Gastroesophageal sphincter (tissue), 3 donors: ENCODE results near the gene RIN2.

ENCODE experiments used
- POLR2AphosphoS5 ChIP-seq: sonication (generic); formaldehyde crosslinking; IDR thresholded peaks from one replicate; pipeline ENCODE4 v1.6.1; 2017; ENCODE audit warnings: antibody characterized with exemption
- TF ChIP-seq, protein P1 (sequence below), 4 experiments: fragments of 200-600 bp in 2 of 4; fragments of 450-650 bp in 2 of 4; sonication (generic) in 1 of 4; IDR thresholded peaks; one replicate each; pipeline ENCODE4 v1.5.1; 2017 to 2019; ENCODE audit warnings: antibody characterized with exemption in 4 of 4, mild to moderate bottlenecking in 2 of 4, moderate library complexity in 2 of 4

DNA sequence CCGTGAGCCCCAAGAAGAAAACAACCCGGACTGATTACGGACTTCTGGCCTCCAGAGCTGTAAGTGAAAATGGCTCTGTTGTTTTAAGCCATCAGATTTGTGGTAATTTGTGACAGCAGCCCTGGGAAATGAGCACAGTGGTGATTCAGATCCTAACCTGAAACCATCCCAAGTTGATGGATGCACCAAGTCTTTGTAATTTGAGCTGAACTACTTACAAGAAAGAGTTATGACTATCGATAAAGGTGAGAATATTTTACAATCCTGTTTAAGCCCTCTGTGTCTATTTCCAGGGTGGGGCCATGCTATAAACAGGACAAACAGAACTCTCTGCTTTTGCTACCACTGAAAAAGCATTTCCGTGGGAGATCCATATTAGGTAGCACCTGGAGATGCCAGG is 19.1 kb upstream of the RIN2 start:
- TF ChIP-seq, protein P1, sequence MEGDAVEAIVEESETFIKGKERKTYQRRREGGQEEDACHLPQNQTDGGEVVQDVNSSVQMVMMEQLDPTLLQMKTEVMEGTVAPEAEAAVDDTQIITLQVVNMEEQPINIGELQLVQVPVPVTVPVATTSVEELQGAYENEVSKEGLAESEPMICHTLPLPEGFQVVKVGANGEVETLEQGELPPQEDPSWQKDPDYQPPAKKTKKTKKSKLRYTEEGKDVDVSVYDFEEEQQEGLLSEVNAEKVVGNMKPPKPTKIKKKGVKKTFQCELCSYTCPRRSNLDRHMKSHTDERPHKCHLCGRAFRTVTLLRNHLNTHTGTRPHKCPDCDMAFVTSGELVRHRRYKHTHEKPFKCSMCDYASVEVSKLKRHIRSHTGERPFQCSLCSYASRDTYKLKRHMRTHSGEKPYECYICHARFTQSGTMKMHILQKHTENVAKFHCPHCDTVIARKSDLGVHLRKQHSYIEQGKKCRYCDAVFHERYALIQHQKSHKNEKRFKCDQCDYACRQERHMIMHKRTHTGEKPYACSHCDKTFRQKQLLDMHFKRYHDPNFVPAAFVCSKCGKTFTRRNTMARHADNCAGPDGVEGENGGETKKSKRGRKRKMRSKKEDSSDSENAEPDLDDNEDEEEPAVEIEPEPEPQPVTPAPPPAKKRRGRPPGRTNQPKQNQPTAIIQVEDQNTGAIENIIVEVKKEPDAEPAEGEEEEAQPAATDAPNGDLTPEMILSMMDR (IDR thresholded peaks at IDR 0.05): no peak
- no peak for TF ChIP-seq POLR2AphosphoS5
